Stimulated activated CD8-positive, alpha-beta memory T cell treated with anti-CD3 and anti-CD28 coated beads, Interleukin-4, amount 100 ng/mL, for 24 hours (primary cell): ENCODE data around the gene CCDC167.
A peak's percentile ranks its signal among the peaks of the same experiment; 100 is the strongest.

Experiments used
- DNase-seq: peaks from one replicate; pipeline ENCODE4 v3.0.0-alpha.2; 2020; ENCODE audit warnings: low read depth

The CCDC167 gene

GRCh38 chr6:37499433-37500293, at the start of gene CCDC167:
CCDC167 (minus strand) TSS chr6:37499893; CDS start chr6:37499863, 30 bp downstream.
- peak; percentile 94 for DNase-seq

DNA sequence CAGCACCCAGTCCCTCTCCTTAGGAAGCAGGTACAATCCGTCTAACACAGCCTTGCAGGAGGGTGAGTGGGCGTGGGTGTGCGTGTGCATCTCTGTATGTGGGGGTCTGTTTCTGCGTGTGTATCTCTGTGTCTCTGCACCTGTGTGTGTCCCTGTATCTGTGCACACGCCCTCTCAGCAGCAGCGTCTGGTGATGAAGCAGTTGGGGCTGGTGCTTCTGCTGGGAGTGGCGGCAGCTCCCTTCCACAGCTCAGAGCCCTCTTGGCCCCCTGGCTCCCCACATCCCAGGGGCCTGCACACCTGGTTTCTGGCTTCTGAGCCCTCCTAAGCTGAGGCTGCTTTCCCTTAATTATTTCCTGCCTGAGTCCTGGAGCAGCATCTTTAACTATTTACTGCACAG, 49.5 kb upstream of the CCDC167 start:
- DNase-seq, result no peak

- DNase-seq, result no peak
Observed at GRCh38 chr6:37548067-37548674, 48.5 kb upstream of the CCDC167 start.

- DNase-seq, result no peak
Observed at GRCh38 chr6:37547564-37548061, 47.9 kb upstream of the CCDC167 start.

DNA sequence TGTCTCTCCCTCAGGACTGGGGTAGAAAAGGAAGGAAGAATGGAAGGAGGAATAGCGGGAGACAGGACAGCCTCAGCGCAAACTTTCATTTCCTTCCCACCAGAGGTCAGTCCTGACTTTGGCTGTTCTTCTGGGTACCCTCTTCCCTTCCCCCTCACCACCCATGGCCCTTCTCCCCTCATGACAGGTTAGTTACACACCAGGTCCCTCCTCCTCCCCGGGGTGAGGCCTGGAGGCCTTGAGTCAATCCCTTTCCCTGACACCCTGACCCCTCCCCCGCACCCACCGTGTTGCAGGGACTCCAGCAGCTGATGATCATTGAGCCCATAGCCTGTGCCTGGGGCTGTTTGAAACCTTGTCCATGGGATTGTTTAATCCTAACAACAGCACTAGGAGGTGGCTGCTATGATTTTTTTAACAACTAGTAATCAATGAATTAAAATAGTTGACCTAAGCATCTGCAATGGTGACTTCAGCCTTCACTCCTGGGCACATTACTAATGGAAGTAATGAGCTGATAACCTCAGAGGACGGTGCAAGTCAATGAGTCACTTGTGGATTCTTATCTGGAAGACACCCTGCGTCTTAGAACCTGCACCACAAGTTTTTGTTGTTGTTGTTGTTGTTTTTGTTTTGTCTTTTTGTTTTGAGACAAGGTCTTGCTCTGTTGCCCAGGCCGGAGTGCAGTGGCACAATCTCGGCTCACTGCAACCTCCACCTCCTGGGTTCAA, 46.6 kb upstream of the CCDC167 start:
- no peak for DNase-seq

DNA sequence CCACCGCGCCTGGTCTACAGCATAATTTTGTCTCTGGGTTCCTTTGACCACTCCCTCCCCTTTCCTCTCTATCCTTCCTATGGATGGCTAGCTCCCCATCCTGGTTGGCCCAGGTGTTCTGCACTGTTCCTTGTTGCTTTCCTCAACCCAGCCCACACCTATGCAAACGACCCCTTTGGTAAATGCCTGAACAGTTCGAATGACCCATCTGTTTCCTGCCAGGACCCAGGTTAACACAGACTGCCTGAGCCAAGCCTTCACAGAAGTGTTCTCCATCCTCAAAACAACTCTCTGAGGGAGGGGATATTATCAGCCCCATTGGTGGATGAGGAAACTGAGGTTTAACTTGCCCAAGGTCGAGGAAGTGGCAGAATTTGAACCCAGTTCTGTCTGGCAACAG, 44.8 kb upstream of the CCDC167 start:
- no peak for DNase-seq

GRCh38 chr6:37543361-37543760, 43.7 kb upstream of the CCDC167 start:
- DNase-seq, result no peak

DNA sequence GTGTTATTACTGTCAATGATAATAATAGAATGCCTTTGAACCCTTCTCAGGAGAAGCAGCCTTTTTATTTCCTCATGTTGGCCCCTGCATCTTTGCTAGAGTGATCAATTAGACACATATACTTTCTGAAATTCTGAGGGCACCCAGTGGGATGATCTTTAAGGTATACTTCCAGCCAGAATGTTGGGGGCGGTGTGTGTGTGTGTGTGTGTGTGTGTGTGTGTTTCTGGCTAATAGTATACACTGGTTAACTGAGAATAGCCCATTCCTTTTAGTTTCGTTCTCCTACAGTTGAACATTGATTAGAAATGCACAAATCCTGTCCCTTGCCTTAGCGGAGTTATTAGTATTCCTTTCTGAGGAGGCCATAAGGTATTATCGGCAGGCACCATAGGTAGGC, 41.7 kb upstream of the CCDC167 start:
- no peak for DNase-seq

DNA sequence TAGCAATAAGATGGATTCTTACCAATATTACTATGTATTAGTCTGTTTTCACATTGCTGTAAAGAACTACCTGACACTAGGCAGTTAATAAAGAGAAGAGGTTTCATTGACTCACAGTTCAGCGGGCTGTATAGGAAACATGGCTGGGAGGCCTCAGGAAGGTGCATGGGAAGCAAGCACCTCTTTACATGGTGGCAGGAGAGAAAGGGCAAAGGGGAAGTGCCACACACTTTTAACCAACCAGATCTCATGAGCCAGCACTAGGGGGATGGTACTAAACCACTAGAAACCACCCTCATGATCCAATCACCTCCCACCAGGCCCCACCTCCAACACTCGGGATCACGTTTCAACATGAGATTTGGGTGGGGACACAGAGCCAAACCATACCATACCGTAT, 40.7 kb upstream of the CCDC167 start:
- no peak for DNase-seq

DNA sequence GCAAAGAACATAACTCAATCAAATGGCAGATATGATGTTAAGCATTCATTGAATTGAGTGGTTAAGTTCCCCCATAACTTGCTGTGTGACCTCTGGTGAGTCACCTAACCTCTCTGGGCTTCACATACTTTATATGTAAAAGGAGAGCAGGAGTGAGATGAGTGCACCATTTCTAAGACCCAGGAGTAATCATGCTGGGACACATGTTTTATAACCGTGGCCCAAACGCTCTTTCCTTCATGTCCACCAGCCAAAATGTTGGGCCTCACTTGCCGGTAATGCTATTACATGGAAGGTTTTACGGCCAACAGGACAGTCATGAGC, 40.3 kb upstream of the CCDC167 start:
- no peak for DNase-seq

GRCh38 chr6:37539171-37540028, 39.7 kb upstream of the CCDC167 start:
- DNase-seq, result no peak

- no peak for DNase-seq
Observed at GRCh38 chr6:37538107-37538506, 38.4 kb upstream of the CCDC167 start.

- DNase-seq, result no peak
Observed at GRCh38 chr6:37537548-37537947, 37.9 kb upstream of the CCDC167 start.

- DNase-seq, result no peak
Observed at GRCh38 chr6:37536491-37537190, 36.9 kb upstream of the CCDC167 start.

DNA sequence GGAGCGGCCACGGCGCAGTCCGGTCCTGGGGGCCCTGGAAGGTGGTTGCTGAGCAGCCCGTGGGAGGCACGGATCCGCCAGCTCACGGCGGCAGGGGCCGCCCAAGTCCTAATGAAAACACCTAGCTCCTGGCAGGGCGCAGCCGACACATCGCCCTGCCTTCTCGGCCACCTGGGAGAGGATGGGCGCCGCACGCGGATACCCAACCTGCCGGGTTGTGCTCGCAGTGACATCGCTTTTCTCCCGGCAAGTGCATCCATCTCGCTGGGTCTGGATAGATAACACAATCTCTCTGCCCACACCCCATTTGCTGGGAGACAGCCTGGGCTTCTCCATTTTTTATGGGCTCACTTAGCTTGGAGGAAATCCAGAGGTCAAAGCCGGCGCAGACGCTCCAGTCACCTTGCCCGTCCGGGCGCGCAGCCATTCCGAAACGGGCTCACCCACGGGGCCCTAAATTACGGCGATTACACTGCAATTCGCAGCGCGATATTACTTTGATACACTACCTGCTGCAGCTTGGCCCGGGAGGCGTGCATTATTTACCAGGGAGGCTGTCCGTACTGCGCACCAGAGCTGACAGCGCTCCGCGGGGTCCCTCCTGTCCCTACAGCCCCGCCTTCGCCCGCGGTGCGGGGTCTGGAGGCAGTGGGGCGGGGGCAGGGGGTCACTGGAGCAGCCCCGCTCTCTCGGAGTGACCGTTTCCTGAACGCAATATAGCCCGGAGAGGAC, 36.2 kb upstream of the CCDC167 start:
- DNase-seq, result peak; percentile 16

GRCh38 chr6:37535428-37535758, 35.7 kb upstream of the CCDC167 start:
- DNase-seq, result no peak

DNA sequence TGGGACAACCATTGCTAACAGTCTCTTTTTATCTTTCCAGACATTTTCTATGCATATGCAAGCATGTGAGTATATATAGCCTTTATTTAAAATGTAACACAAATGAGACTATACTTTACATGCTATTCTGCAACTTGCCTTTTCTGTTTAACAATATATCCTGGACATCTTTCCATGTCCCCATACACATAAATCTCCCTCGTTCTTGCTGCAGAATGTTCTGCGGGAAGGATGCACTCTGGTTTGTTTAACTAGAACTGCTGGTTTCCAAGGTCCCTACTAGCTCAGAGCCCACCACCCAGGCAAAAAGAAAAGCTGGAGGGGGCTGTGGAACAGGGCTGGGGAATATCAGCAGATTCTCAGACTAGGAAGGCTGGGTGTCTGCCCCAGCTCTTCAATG, 35.2 kb upstream of the CCDC167 start:
- DNase-seq, result no peak

- no peak for DNase-seq
Observed at GRCh38 chr6:37532122-37532521, 32.4 kb upstream of the CCDC167 start.

GRCh38 chr6:37531437-37532036, 31.8 kb upstream of the CCDC167 start:
- no peak for DNase-seq

GRCh38 chr6:37531026-37531425, 31.3 kb upstream of the CCDC167 start:
- DNase-seq, result no peak
